GM23338 (cell line): Measurements from ENCODE around the gene FBF1. TPM values are rescaled to one million over a fixed set of nuclear protein-coding genes. Genes with fewer than 3 reads are reported as not detected.

Source experiments
- ATAC-seq: fragments of 200-7000 bp; cut with Tn5 transposase; 3 replicates; pipeline ENCODE4 v1.9.1; 2020
- DNase-seq: peaks from one replicate; pipeline ENCODE4 v3.0.0-alpha.2; 2015; ENCODE audit warnings: low spot score
- H2AFZ ChIP-seq: fragments of 200-600 bp; sonication (generic); 2 replicates; pipeline ENCODE4 v1.8.0; 2016; ENCODE audit warnings: antibody characterized with exemption, mild to moderate bottlenecking, moderate library complexity
- H3F3A ChIP-seq: fragments of 200-600 bp; sonication (generic); replicated peaks from 2 replicates; pipeline ENCODE4 v1.8.0; 2017; ENCODE audit warnings: antibody characterized with exemption, mixed run types, low read depth
- H3K27ac ChIP-seq: fragments of 200-600 bp; sonication (generic); 2 replicates; pipeline ENCODE4 v1.6.1; 2016; ENCODE audit warnings: low read depth
- H3K27me3 ChIP-seq: fragments of 200-600 bp; sonication (generic); 2 replicates; pipeline ENCODE4 v1.8.0; 2016; ENCODE audit warnings: mild to moderate bottlenecking, mixed run types, moderate library complexity; ENCODE audit not compliant: insufficient read depth
- H3K36me3 ChIP-seq: fragments of 200-600 bp; sonication (generic); 2 replicates; pipeline ENCODE4 v1.8.0; 2016; ENCODE audit warnings: mild to moderate bottlenecking; ENCODE audit not compliant: insufficient read depth
- H3K4me1 ChIP-seq: fragments of 200-600 bp; sonication (generic); 2 replicates; pipeline ENCODE4 v1.8.0; 2016; ENCODE audit warnings: mild to moderate bottlenecking, moderate library complexity; ENCODE audit not compliant: insufficient read depth
- H3K4me2 ChIP-seq: fragments of 200-600 bp; sonication (generic); 2 replicates; pipeline ENCODE4 v1.7.1; 2017; ENCODE audit warnings: mixed run types
- H3K4me3 ChIP-seq: fragments of 200-600 bp; sonication (generic); 2 replicates; pipeline ENCODE4 v1.6.1; 2016; ENCODE audit warnings: mixed run types
- H3K79me2 ChIP-seq: fragments of 200-600 bp; sonication (generic); replicated peaks from 2 replicates; pipeline ENCODE4 v1.8.0; 2017; ENCODE audit warnings: mild to moderate bottlenecking; ENCODE audit not compliant: insufficient read depth
- H3K9me2 ChIP-seq: fragments of 200-600 bp; sonication (generic); 2 replicates; pipeline ENCODE4 v1.8.0; 2017; ENCODE audit not compliant: insufficient read depth
- H4K20me1 ChIP-seq: fragments of 200-600 bp; sonication (generic); replicated peaks from 2 replicates; pipeline ENCODE4 v1.8.0; 2017; ENCODE audit warnings: mild to moderate bottlenecking; ENCODE audit not compliant: insufficient read depth
- H3K27ac Mint-ChIP-seq: 2 replicates; pipeline ENCODE4 v1.8.0; 2020; ENCODE audit warnings: inconsistent platforms, mild to moderate bottlenecking, moderate library complexity, mixed read lengths
- H3K27me3 Mint-ChIP-seq: 3 replicates; pipeline ENCODE4 v1.8.0; 2022; ENCODE audit warnings: low read depth, mild to moderate bottlenecking, moderate library complexity, mixed read lengths, inconsistent platforms; ENCODE audit not compliant: insufficient read depth, poor library complexity
- H3K36me3 Mint-ChIP-seq: 3 replicates; pipeline ENCODE4 v1.8.0; 2021; ENCODE audit warnings: low read depth, mild to moderate bottlenecking, inconsistent platforms, moderate library complexity, mixed read lengths
- H3K4me1 Mint-ChIP-seq: 3 replicates; pipeline ENCODE4 v1.8.0; 2020; ENCODE audit warnings: mild to moderate bottlenecking, inconsistent platforms, mixed read lengths
- H3K4me3 Mint-ChIP-seq: 3 replicates; pipeline ENCODE4 v1.8.0; 2021; ENCODE audit warnings: moderate library complexity, mild to moderate bottlenecking, inconsistent platforms, mixed read lengths
- H3K9me3 Mint-ChIP-seq: 3 replicates; pipeline ENCODE4 v1.8.0; 2020; ENCODE audit warnings: moderate library complexity, mild to moderate bottlenecking, inconsistent platforms, mixed read lengths
- CTCF ChIP-seq, 2 experiments: fragments of 200-600 bp in 1 of 2; sonication (generic) in 1 of 2; conservative IDR thresholded peaks; 2 replicates each; pipeline versions ENCODE4 v1.5.1 to v1.6.1; 2016 to 2017; ENCODE audit warnings: antibody characterized with exemption in 2 of 2, low read depth in 2 of 2, mild to moderate bottlenecking in 2 of 2, moderate library complexity in 1 of 2
- EZH2phosphoT487 ChIP-seq: fragments of 200-600 bp; sonication (generic); IDR thresholded peaks from one replicate; pipeline ENCODE4 v1.8.1; 2018; ENCODE audit warnings: antibody characterized with exemption; ENCODE audit not compliant: unreplicated experiment
- JUNB ChIP-seq: IDR thresholded peaks from one replicate; pipeline ENCODE4 v1.6.1; 2016; ENCODE audit warnings: antibody characterized with exemption; ENCODE audit not compliant: unreplicated experiment
- POLR2AphosphoS5 ChIP-seq: IDR thresholded peaks from 2 replicates; pipeline ENCODE4 v1.6.1; 2016; ENCODE audit warnings: antibody characterized with exemption, low read depth
- ZNF331 ChIP-seq: fragments of 250-450 bp; sonication (Bioruptor Pico); IDR thresholded peaks from 2 replicates; pipeline ENCODE4 v1.5.0; 2020; ENCODE audit warnings: low read depth, mild to moderate bottlenecking, moderate library complexity
- polyA plus RNA-seq: library from polyadenylated mRNA; unstranded; fragments of >200 nt; fragmentation: Nextera tagmentation; extraction: Ambion mirVana; gene quantifications from 2 replicates; pipeline ENCODE4 v1.2.1, GENCODE V29; 2016
- total RNA-seq: library from RNA; depleted of rRNA; stranded (reverse); fragments of >200 nt; shearing (Covaris generic); gene quantifications from 2 replicates; pipeline ENCODE4 v1.2.3, GENCODE V29; 2014

The FBF1 gene
- total and polyA plus RNA-seq, 2 experiments from 2014 or later = 8.8 to 11.8 TPM

GRCh38 chr17:75915268-75915667, 25.6 kb downstream of the FBF1 start:
- Histone ChIP-seq H3K79me2 (no peaks in the 10 kb centered on the region), H3K4me1 (no peaks in the 10 kb centered on the region; the same call in 1 of the 2 replicates), H2AFZ (no peak overlapping the region), H3K9me2 (no peaks in the 10 kb centered on the region), H3K4me3 (no peak overlapping the region), H3K36me3 (no peaks in the 10 kb centered on the region), H3F3A (no peaks in the 10 kb centered on the region), H3K4me2 (no peak overlapping the region), H4K20me1 (no peaks in the 10 kb centered on the region), H3K27me3 (no peaks in the 10 kb centered on the region), H3K27ac (no peak overlapping the region)
- ATAC-seq (peak; percentile 25), DNase-seq (no peak)
- H3K27ac Mint-ChIP-seq = no peak overlapping the region
- H3K9me3 Mint-ChIP-seq = no peaks in the 10 kb centered on the region
- peaks cover 7% of the 10 kb centered on the region for H3K27me3 Mint-ChIP-seq
- TF ChIP-seq CTCF (conservative IDR thresholded peaks at IDR 0.05; ENCODE audit: low read depth in 2 of 2) (no peak), JUNB (no peak), EZH2phosphoT487 (no peak), POLR2AphosphoS5 (no peak), ZNF331 (CRISPR knock-in tag) (no peak)
- peaks cover 10% of the 10 kb centered on the region; the same call in 2 of the 3 replicates for H3K36me3 Mint-ChIP-seq
- H3K4me3 Mint-ChIP-seq = no peak overlapping the region
- H3K4me1 Mint-ChIP-seq = no peaks in the 10 kb centered on the region; the same call in 2 of the 3 replicates

- no peak overlapping the region for H2AFZ ChIP-seq
- no peak overlapping the region; the same call in 1 of the 2 replicates for H3K27ac Mint-ChIP-seq
- no peaks in the 10 kb centered on the region for H3K27me3 ChIP-seq
- peaks cover 10% of the 10 kb centered on the region; the same call in 2 of the 3 replicates for H3K36me3 Mint-ChIP-seq
- no peaks in the 10 kb centered on the region for H3F3A ChIP-seq
- H3K9me3 Mint-ChIP-seq = no peaks in the 10 kb centered on the region
- no peaks in the 10 kb centered on the region for H3K79me2 ChIP-seq
- peak; percentile 76 for DNase-seq
- H3K4me1 ChIP-seq = no peaks in the 10 kb centered on the region; the same call in 1 of the 2 replicates
- no peak overlapping the region for H3K4me3 Mint-ChIP-seq
- no peaks in the 10 kb centered on the region for H3K9me2 ChIP-seq
- TF ChIP-seq CTCF (conservative IDR thresholded peaks at IDR 0.05; ENCODE audit: low read depth in 2 of 2) = peak; percentile 17 to 57; a peak in 3 of 4 replicates
- TF ChIP-seq POLR2AphosphoS5 = no peak
- peaks cover 6% of the 10 kb centered on the region for H3K27me3 Mint-ChIP-seq
- peak; percentile 86 for ATAC-seq
- no peaks in the 10 kb centered on the region; the same call in 2 of the 3 replicates for H3K4me1 Mint-ChIP-seq
- no peaks in the 10 kb centered on the region for H3K36me3 ChIP-seq
- H3K27ac ChIP-seq = no peak overlapping the region
- no peak overlapping the region for H3K4me3 ChIP-seq
- H3K4me2 ChIP-seq = no peak overlapping the region
- H4K20me1 ChIP-seq = no peaks in the 10 kb centered on the region
These were observed 26.1 kb downstream of the FBF1 start for GRCh38 chr17:75914643-75915267.
